ENCODE measurements around the gene CHMP4B.

- no peak for TF ChIP-seq CTCF (IDR thresholded peaks at IDR 0.05)
- no peak for TF ChIP-seq EZH2 (IDR thresholded peaks at IDR 0.05; ENCODE audit: borderline replicate concordance, insufficient read depth, low read depth, low read length, poor library complexity, severe bottlenecking)
Observed at GRCh38 chr20:33783818-33784217, 27.3 kb upstream of the CHMP4B start.

Measured in B cell (primary cell).